ENCODE results near the gene SLC22A13. TPM values are rescaled to one million over a fixed set of nuclear protein-coding genes. Genes with fewer than 3 reads are reported as not detected.
A peak's percentile ranks its signal among the peaks of the same experiment; 100 is the strongest.

The SLC22A13 gene
- total and polyA plus RNA-seq, 9 of the 15 experiments (the other 6 are each of a cell fraction or from before 2014, with no cell fraction given): 0.09 to 0.49 (median 0.17) TPM; not detected in 3

DNA sequence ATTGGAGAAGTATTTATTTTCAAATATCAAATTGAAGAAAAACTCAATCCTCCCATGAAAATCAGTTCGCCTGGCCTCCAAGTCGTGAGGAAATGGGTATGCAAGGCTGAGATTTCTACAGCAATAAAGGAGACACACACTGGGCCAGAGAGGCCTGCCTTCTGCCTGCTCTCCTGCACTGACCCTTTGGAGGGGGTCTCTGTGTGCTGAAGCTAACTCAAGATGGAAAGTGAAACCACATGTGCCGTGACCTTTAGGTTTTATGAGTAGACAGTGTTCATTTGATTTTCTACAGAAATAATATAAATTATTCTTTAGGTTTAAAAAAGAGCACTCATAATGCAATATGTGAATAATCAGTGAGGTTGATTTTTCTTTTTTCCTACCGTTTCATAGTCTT, 11.9 kb upstream of the SLC22A13 start (continued):
- TF ChIP-seq, protein P1, sequence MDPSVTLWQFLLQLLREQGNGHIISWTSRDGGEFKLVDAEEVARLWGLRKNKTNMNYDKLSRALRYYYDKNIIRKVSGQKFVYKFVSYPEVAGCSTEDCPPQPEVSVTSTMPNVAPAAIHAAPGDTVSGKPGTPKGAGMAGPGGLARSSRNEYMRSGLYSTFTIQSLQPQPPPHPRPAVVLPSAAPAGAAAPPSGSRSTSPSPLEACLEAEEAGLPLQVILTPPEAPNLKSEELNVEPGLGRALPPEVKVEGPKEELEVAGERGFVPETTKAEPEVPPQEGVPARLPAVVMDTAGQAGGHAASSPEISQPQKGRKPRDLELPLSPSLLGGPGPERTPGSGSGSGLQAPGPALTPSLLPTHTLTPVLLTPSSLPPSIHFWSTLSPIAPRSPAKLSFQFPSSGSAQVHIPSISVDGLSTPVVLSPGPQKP (CRISPR knock-in tag; IDR thresholded peaks at IDR 0.05): no peak
- TF ChIP-seq ZNF124 (CRISPR knock-in tag; IDR thresholded peaks at IDR 0.05) (no peak), SRSF9 (IDR thresholded peaks at IDR 0.05; ENCODE audit: borderline replicate concordance, low read depth, low read length) (no peak), NCOA1 (IDR thresholded peaks at IDR 0.05; ENCODE audit: low read depth) (no peak), MAX (CRISPR knock-in tag; IDR thresholded peaks at IDR 0.05) (no peak)

DNA sequence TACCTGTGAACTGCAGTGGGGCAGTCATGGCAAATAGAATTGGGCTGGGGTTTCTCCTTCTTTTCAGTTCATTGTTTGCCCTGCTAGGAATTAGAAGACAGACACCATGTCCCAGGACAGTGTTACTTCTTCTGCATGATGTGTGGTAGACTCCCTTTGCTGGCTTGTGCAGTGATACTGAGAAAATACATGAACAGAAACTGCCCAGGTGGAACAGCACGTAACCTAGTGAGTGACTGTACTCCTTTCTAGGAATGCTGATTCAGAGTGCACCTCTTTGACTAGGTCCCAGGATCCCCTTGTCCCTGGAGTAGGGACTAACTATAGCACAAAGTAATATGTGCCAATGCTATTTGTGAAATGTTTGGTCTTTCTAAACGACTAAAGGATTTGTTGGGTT, 10.7 kb upstream of the SLC22A13 start:
- DNase-seq (ENCODE audit: extremely low read depth in 1 of 4, low spot score in 3 of 4) (no peak), ATAC-seq (no peak; the same call in 2 of the 3 replicates), FAIRE-seq (no peak)
- peaks cover 52% of the 10 kb centered on the region for H3K36me3 ChIP-seq (ENCODE audit: control insufficient read depth, insufficient read depth, low read length)
- no peak overlapping the region for H3K27ac ChIP-seq (ENCODE audit: extremely low read depth, low read depth, low read length)
- ChIA-PET POLR2A (interaction anchor here (1.0 kb wide), 1 partner anchor 17 kb away, joined by 3 read pairs; no protein-coding TSS in a partner anchor), CTCF (ENCODE audit: low intra/inter-chr PET ratio) (no interaction called here)
- H3K27me3 ChIP-seq (ENCODE audit: control insufficient read depth in 2 of 2, insufficient read depth in 2 of 2, low read length in 2 of 2): no peaks in the 10 kb centered on the region
- H3K4me3 ChIP-seq: no peak overlapping the region
- 0 out of 5 replicates have a peak, but pooled peaks cover 0 to 3% of the 10 kb centered on the region in 2 experiments for H3K4me1 ChIP-seq (replicated peaks in 1 of 2; ENCODE audit: control insufficient read depth in 2 of 2, insufficient read depth in 2 of 2, low read length in 2 of 2)
- H4K20me1 ChIP-seq (replicated peaks; ENCODE audit: control insufficient read depth, insufficient read depth, low read length): no peaks in the 10 kb centered on the region
- TF ChIP-seq KDM4B (IDR thresholded peaks at IDR 0.05; ENCODE audit: borderline replicate concordance in 2 of 2, low read depth in 1 of 2): no peak
- no peak for TF ChIP-seq CREB1 (IDR thresholded peaks at IDR 0.05)
- TF ChIP-seq CREB1 (CRISPR knock-in tag; IDR thresholded peaks at IDR 0.05): 0 out of 2 replicates have a peak, but pooled peaks have one; percentile 19
- TF ChIP-seq KAT8 (IDR thresholded peaks at IDR 0.05; ENCODE audit: low read depth): no peak
- no peak overlapping the region for H3K4me2 ChIP-seq (ENCODE audit: insufficient read depth, low read length)
- no peaks in the 10 kb centered on the region for H3K9me3 ChIP-seq (replicated peaks; ENCODE audit: control insufficient read depth, insufficient read depth, low read depth, low read length)
- no peaks in the 10 kb centered on the region for H3K79me2 ChIP-seq (ENCODE audit: control insufficient read depth, insufficient read depth, low read length)
- no TSS peak for BruUV-seq (replicated peaks)
- in situ Hi-C loops (cut with MboI) (no loop called here), intact Hi-C loops (cut with micrococcal nuclease) (loop anchor here (10.0 kb wide), 1 partner anchor 120 kb away; the partner anchor contains the start of genes ACAA1 and MYD88)
- 60% methylated on average over 2 of the region's 2 CpGs for WGBS (ENCODE audit: insufficient coverage, low coverage, missing lambda C conversion rate)
- H2AFZ ChIP-seq (ENCODE audit: low read depth, low read length): no peak overlapping the region
- no peak overlapping the region for H3K9ac ChIP-seq (ENCODE audit: insufficient read depth in 1 of 2, low read depth in 2 of 2, low read length in 2 of 2)
- no peaks in the 10 kb centered on the region for H3K9me1 ChIP-seq (ENCODE audit: control insufficient read depth, insufficient read depth, low read length)

All from K562 (cell line).